HepG2 (cell line): ENCODE measurements around the gene SH3BGRL2. TPM values are rescaled to one million over a fixed set of nuclear protein-coding genes. Genes with fewer than 3 reads are reported as not detected.
A peak's percentile ranks its signal among the peaks of the same experiment; 100 is the strongest.

ENCODE experiments used
- EHMT2 ChIP-seq: fragments of 200-600 bp; sonication (generic); IDR thresholded peaks from 2 replicates; pipeline ENCODE4 v1.7.0; 2017; ENCODE audit warnings: antibody characterized with exemption, low read depth, low read length, borderline replicate concordance
- POLR2A ChIP-seq, 2 experiments: IDR thresholded peaks; 2 replicates each; pipeline ENCODE4 v1.6.1; 2011; ENCODE audit warnings: low read depth in 2 of 2, low read length in 2 of 2, mild to moderate bottlenecking in 1 of 2, moderate library complexity in 1 of 2; ENCODE audit not compliant: insufficient read depth in 1 of 2
- SPEN ChIP-seq: sonication (generic); formaldehyde crosslinking; IDR thresholded peaks from 2 replicates; pipeline ENCODE4 v1.5.1; 2020; ENCODE audit warnings: low read depth, mild to moderate bottlenecking, missing genetic modification reagents
- TAF15 ChIP-seq: fragments of 200-400 bp; formaldehyde crosslinking; IDR thresholded peaks from one replicate; pipeline ENCODE4 v1.6.1; 2018; ENCODE audit warnings: mild to moderate bottlenecking, low read depth, low read length; ENCODE audit not compliant: poor library complexity, severe bottlenecking
- U2AF2 ChIP-seq: fragments of 200-400 bp; formaldehyde crosslinking; IDR thresholded peaks from 2 replicates; pipeline ENCODE4 v1.6.1; 2017; ENCODE audit warnings: low read depth, mild to moderate bottlenecking, low read length
- ZBTB26 ChIP-seq: IDR thresholded peaks from 2 replicates; pipeline ENCODE4 v1.6.1; 2016; ENCODE audit warnings: missing compliant biosample characterization, missing genetic modification reagents, borderline replicate concordance
- ZC3H13 ChIP-seq: sonication (generic); formaldehyde crosslinking; IDR thresholded peaks from 2 replicates; pipeline ENCODE4 v1.8.1; 2023; ENCODE audit warnings: mild to moderate bottlenecking, missing genetic modification reagents, moderate library complexity
- ZNF142 ChIP-seq: sonication (generic); formaldehyde crosslinking; IDR thresholded peaks from 2 replicates; pipeline ENCODE4 v1.4.0; 2020; ENCODE audit warnings: missing genetic modification reagents
- ZNF660 ChIP-seq: sonication (generic); formaldehyde crosslinking; IDR thresholded peaks from 2 replicates; pipeline ENCODE4 v1.5.1; 2020; ENCODE audit warnings: mild to moderate bottlenecking, low read depth, missing genetic modification reagents, borderline replicate concordance
- polyA plus RNA-seq, 8 experiments: library from polyadenylated mRNA; depleted of rRNA in 3 of 8; stranded (reverse) in 7 of 8; unstranded in 1 of 8; fragments of >200 nt; fragmentation: Illumina TruSeq in 4 of 8; extraction: Trizol in 4 of 8; gene quantifications; 2 replicates each; pipeline versions ENCODE4 v1.2.1 to v1.2.3, GENCODE V29; 2011 to 2016; ENCODE audit warnings: low read depth in 4 of 8, missing spikeins in 1 of 8, mixed read lengths in 1 of 8; ENCODE audit not compliant: insufficient read depth in 1 of 8
- total RNA-seq, 5 experiments: library from RNA; depleted of rRNA; stranded (reverse); fragments of >200 nt; fragmentation: Illumina TruSeq; extraction: Trizol; gene quantifications; 2 replicates each; pipeline ENCODE4 v1.2.3, GENCODE V29; 2016; ENCODE audit warnings: low read depth in 1 of 5
- TF ChIP-seq, protein P1 (sequence below): sonication (generic); formaldehyde crosslinking; IDR thresholded peaks from 2 replicates; pipeline ENCODE4 v1.4.0; 2020; ENCODE audit warnings: missing genetic modification reagents
- TF ChIP-seq, protein P2 (sequence below): sonication (generic); formaldehyde crosslinking; IDR thresholded peaks from 2 replicates; pipeline ENCODE4 v1.4.0; 2020; ENCODE audit warnings: missing genetic modification reagents

Gene SH3BGRL2
- total and polyA plus RNA-seq, 2 of the 13 experiments (the other 11 are each of a cell fraction or from before 2014, with no cell fraction given): 10.9 to 28.8 TPM

DNA sequence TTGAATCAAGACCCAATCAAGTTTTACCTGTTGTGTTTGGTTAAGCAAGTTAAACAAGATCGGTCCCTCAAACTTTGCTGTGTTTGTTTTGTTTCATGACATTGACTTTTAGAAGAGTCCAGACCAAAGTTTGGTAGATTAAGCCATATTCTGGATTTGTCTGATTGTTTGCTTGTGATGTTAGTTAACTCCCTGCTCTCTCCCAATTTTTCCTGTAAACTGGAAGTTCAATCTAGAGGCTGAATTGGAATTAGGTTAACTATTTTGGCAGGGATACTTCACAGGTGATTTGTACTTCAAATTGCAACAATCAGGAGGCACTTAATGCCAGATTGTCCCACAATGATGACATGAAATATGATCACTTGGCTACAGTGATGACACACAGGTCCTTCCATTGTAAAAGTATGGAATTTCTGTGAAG is 13.6 kb upstream of the SH3BGRL2 start (continued):
- TF ChIP-seq, protein P1, sequence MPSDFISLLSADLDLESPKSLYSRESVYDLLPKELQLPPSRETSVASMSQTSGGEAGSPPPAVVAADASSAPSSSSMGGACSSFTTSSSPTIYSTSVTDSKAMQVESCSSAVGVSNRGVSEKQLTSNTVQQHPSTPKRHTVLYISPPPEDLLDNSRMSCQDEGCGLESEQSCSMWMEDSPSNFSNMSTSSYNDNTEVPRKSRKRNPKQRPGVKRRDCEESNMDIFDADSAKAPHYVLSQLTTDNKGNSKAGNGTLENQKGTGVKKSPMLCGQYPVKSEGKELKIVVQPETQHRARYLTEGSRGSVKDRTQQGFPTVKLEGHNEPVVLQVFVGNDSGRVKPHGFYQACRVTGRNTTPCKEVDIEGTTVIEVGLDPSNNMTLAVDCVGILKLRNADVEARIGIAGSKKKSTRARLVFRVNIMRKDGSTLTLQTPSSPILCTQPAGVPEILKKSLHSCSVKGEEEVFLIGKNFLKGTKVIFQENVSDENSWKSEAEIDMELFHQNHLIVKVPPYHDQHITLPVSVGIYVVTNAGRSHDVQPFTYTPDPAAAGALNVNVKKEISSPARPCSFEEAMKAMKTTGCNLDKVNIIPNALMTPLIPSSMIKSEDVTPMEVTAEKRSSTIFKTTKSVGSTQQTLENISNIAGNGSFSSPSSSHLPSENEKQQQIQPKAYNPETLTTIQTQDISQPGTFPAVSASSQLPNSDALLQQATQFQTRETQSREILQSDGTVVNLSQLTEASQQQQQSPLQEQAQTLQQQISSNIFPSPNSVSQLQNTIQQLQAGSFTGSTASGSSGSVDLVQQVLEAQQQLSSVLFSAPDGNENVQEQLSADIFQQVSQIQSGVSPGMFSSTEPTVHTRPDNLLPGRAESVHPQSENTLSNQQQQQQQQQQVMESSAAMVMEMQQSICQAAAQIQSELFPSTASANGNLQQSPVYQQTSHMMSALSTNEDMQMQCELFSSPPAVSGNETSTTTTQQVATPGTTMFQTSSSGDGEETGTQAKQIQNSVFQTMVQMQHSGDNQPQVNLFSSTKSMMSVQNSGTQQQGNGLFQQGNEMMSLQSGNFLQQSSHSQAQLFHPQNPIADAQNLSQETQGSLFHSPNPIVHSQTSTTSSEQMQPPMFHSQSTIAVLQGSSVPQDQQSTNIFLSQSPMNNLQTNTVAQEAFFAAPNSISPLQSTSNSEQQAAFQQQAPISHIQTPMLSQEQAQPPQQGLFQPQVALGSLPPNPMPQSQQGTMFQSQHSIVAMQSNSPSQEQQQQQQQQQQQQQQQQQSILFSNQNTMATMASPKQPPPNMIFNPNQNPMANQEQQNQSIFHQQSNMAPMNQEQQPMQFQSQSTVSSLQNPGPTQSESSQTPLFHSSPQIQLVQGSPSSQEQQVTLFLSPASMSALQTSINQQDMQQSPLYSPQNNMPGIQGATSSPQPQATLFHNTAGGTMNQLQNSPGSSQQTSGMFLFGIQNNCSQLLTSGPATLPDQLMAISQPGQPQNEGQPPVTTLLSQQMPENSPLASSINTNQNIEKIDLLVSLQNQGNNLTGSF (CRISPR knock-in tag): no peak
- TF ChIP-seq ZC3H13 (no peak), ZBTB26 (CRISPR knock-in tag) (peak; percentile 85), TAF15 (no peak), SPEN (CRISPR knock-in tag) (no peak), POLR2A (IDR thresholded peaks at IDR 0.05; ENCODE audit: insufficient read depth in 1 of 2, low read depth in 2 of 2, low read length in 2 of 2) (no peak), ZNF142 (CRISPR knock-in tag) (no peak), EHMT2 (no peak), U2AF2 (no peak), ZNF660 (CRISPR knock-in tag) (no peak)
- TF ChIP-seq, protein P2, sequence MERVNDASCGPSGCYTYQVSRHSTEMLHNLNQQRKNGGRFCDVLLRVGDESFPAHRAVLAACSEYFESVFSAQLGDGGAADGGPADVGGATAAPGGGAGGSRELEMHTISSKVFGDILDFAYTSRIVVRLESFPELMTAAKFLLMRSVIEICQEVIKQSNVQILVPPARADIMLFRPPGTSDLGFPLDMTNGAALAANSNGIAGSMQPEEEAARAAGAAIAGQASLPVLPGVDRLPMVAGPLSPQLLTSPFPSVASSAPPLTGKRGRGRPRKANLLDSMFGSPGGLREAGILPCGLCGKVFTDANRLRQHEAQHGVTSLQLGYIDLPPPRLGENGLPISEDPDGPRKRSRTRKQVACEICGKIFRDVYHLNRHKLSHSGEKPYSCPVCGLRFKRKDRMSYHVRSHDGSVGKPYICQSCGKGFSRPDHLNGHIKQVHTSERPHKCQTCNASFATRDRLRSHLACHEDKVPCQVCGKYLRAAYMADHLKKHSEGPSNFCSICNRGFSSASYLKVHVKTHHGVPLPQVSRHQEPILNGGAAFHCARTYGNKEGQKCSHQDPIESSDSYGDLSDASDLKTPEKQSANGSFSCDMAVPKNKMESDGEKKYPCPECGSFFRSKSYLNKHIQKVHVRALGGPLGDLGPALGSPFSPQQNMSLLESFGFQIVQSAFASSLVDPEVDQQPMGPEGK (CRISPR knock-in tag): no peak
